ENCODE data around the gene FOXA1. TPM values are rescaled to one million over a fixed set of nuclear protein-coding genes. Genes with fewer than 3 reads are reported as not detected.

Gene FOXA1
- 1.1 TPM in 1 of 2 replicates, not detected in the other for total RNA-seq

DNA sequence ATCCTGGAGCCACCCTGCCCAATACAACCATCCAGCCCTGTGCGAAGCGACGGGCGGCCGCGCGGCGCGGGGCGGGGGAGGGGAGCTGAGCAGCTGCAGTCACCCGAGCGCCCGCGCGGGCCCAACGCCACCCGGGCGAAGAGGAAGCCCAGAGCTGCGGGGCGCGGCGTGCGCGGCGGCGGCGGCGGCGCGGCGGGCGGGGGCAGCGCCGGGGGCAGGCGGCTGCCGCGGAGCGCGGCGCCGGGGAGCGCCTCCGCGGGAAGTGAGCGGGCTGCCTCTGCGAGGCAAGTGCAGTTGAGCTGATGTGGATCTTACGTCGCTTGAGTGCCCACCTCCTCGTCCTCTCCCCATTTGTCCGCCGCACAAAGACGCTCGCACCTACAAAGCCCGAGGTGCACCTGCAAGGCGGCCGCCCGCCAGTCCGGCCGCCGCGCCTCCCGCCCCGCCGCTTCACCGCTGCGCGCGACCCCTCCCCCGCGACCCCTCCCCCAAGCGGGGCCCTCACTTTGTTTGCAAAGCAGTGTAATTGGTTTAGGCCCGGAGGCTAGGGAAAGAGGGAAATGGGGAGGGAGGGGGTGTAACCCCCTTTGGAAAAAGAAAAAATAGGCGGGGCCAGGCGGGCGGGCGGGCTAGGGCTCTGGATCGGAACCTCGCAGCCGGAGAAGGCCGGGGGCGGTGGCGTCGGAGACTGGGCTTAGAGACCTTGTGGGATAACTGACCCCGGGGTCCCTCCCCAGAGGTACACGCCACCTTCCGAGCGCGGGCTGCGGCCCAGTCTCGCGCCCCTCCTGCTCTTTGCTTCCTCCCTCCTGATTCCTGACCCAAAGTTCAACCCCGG, at the start of gene FOXA1, which contains the start of gene TTC6:
FOXA1 (minus strand) TSS at position 279 of the 838 bp plus-strand sequence; CDS start at position 2, 277 bp downstream.
TTC6 (plus strand) TSS at position 659 of the 838 bp plus-strand sequence. CDS start 26,436 bp downstream, outside the sequence.

Other genes starting within 250 kb of the FOXA1 start
- under 0.01 and 0.09 TPM in 2 replicates for gene TTC6, start 380 bp upstream of the FOXA1 start, total RNA-seq

Measured in smooth muscle cell of the umbilical artery (primary cell).